Measurements from ENCODE around the gene PRM3.

The PRM3 gene

DNA sequence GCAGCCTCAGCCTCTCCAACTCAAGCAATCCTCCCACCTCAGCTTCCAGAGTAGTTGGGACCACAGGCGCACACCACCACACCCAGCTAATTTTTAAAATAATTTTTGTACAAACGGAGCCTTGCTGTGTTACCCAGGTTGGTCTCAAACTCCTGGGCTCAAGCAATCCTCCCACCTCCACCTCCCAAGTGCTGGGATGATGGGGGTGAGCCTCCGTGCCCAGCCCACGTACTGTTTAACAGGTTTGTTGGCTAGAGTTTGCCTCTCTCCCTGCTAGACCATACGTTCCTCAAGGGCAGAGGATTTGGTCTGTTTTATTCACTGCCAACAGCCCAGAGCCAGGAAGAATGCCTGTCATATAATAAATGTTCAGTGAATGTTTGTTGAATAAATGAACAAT, 44.0 kb downstream of the PRM3 start:
- H3K4me3 Mint-ChIP-seq, result no peak overlapping the region
- H3K9me3 Mint-ChIP-seq, result no peaks in the 10 kb centered on the region
- no peak for ATAC-seq (ENCODE audit: low read depth)
- no peak for DNase-seq (ENCODE audit: low spot score in 2 of 2)
- no peaks in the 10 kb centered on the region for H3K36me3 Mint-ChIP-seq
- H3K27me3 Mint-ChIP-seq, result no peaks in the 10 kb centered on the region
- peaks cover 34% of the 10 kb centered on the region for H3K4me1 Mint-ChIP-seq
- no peak overlapping the region for H3K27ac Mint-ChIP-seq

DNA sequence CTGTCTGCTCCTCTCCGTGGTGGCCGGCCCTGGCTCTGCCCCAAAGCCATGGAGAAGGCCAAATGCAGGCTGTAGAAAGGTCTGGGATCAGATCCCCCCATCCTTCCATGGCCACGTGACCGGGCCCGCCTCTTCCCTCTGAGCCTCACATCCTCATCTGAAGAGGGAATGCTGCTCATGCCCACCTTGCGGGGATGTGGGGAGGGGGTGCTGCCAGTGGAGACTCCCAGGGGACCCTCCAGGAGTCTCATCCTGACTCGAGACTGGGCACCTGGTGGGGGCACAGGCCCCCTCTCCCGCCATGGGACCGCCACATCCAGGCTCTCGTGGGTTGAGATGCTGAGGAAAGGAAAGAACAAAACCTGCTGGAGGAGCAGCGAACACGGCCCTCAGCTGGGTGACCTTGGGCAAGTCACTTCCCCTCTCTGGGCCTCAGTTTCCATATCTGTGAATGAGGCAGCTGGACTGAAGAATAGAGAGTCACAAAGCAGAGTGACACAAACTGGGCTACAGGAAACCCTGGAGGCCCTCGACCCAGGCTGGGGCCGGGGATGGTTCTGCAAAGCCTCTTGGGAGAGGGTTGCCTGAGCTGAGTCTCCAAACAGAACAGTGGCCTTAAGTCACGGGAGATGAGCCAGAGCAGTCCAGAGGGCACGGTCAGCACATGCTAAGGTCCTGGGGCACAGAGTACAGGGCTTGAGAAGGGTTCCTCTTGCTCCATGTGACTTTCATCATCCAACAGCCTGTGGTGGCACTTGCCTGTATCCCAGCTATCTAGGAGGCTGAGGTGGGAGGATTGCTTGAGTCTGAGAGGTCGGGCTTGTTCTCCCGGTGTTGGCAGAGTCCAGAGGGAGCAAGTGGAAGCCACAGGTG, 47.5 kb downstream of the PRM3 start:
- Mint-ChIP-seq H3K36me3 (no peaks in the 10 kb centered on the region), H3K4me3 (peak overlapping the region; percentile 86), H3K4me1 (peaks cover 26% of the 10 kb centered on the region), H3K27ac (peak overlapping the region; percentile 89), H3K27me3 (no peaks in the 10 kb centered on the region), H3K9me3 (no peaks in the 10 kb centered on the region)
- no peak for DNase-seq (ENCODE audit: low spot score in 2 of 2)
- no peak for ATAC-seq (ENCODE audit: low read depth)

DNA sequence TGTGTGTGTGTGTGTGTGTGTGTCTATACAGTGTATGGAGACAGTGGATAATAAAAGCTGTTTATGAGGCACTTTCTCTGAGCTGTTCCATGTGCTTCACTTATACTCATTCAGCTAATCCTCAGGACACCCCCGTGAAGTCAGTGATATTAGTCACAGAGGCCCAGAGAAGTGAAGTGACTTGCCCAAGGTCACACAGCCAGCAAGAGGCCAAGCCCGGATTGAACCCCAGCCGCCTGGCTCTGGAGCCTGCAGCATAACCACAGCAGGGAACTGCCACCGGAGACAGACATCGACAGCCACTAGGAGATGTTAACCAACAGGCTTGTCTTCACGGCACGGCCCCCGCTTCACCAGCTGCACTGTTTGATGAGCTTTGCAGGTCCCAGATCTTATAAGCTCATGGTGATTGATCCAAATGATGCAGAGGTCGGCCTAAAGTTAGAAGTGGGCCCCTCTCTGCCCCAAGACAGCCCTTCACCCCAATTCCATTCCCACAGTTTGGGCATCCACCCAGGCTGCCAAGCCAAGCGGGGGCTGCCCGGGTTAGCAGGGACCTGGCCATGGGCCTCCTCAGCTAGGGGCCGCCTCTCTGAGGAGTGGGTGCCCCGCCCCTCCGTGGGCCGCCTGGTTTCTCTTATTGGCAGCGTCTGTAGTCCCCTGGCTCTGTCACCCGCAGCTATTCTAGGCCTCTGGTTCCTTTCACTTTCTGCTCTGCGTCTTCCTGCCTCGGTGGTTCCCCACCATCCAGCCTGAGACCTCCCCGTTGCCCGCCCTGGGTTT, 48.3 kb downstream of the PRM3 start:
- H3K9me3 Mint-ChIP-seq, result no peaks in the 10 kb centered on the region
- H3K4me1 Mint-ChIP-seq, result peaks cover 27% of the 10 kb centered on the region
- DNase-seq (ENCODE audit: low spot score in 2 of 2) (peak; percentile 63 to 70), ATAC-seq (ENCODE audit: low read depth) (peak; percentile 91)
- no peaks in the 10 kb centered on the region for H3K27me3 Mint-ChIP-seq
- no peaks in the 10 kb centered on the region for H3K36me3 Mint-ChIP-seq
- peak overlapping the region; percentile 86 for H3K4me3 Mint-ChIP-seq
- H3K27ac Mint-ChIP-seq, result peak overlapping the region; percentile 89

DNA sequence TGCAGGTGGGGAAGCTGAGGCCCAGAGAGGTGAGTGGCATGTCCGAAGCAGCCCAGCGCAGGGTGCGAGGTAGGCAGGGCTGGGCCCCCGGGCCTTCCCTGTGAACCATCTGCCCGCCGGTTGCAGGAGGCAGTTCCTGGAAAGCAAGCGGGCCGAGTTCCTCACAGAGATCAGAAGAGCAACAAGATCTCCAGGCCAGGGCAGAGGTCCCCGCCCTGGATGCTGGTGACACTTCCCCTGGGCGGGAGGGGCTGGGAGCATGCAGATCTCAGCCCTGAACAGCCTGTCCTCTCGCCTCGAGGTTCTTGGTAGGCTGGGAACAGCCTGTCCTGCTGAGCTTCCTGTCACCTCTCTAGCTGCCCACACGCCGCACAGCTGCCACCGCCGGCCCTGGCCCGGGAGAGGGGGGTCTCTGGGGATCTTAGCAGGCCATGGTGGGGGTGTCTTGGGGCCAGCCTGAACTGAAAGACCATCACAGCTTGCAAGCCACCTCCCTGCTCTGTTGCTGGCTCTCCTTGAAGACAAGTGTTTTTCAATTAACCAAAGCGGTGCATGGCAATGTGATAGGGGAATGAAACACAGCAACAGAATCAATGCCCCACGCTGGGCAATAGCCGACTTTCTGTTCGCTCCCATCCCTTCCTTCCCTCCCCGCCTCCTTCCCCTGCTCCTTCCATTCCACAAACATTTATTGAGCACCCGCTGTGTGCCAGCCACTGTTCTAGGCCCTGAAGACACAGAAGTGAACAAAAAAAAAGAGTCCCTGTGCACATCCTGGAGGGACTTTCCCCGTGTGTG, 49.1 kb downstream of the PRM3 start:
- peak in 1 of 2 donors; percentile 33 for DNase-seq (ENCODE audit: low spot score in 2 of 2)
- no peaks in the 10 kb centered on the region for H3K36me3 Mint-ChIP-seq
- ATAC-seq (ENCODE audit: low read depth), result peak; percentile 47
- H3K4me1 Mint-ChIP-seq, result peaks cover 29% of the 10 kb centered on the region
- no peaks in the 10 kb centered on the region for H3K27me3 Mint-ChIP-seq
- H3K9me3 Mint-ChIP-seq, result no peaks in the 10 kb centered on the region
- peak overlapping the region; percentile 86 for H3K4me3 Mint-ChIP-seq
- peak overlapping the region; percentile 89 for H3K27ac Mint-ChIP-seq
